Measurements from ENCODE around the gene ACTR5.

GRCh38 chr20:38800882-38801281, 52.6 kb downstream of the ACTR5 start:
- TF ChIP-seq CTCF (IDR thresholded peaks at IDR 0.05; ENCODE audit: borderline replicate concordance, extremely low read depth, low read length, poor library complexity, severe bottlenecking): no peak
- no peak for TF ChIP-seq EZH2 (IDR thresholded peaks at IDR 0.05; ENCODE audit: borderline replicate concordance, low read depth, low read length, severe bottlenecking)
